ENCODE results near the gene ZNF280B.
"Not testable (repeated sequence)": the region's sequence is repeated elsewhere in the genome, so short reads cannot be mapped to it uniquely, and the experiment has no call there.

ZNF280B gene

GRCh38 chr22:22506736-22507135, 1.8 kb downstream of the ZNF280B start:
- no peak for TF ChIP-seq CTCF (IDR thresholded peaks at IDR 0.05; ENCODE audit: insufficient read depth, missing control alignments)
- DNase-seq (ENCODE audit: insufficient read length, low spot score), result no peak
- FAIRE-seq, result no peak

GRCh38 chr22:22498267-22498666, 10.3 kb downstream of the ZNF280B start:
- TF ChIP-seq CTCF (IDR thresholded peaks at IDR 0.05; ENCODE audit: insufficient read depth, missing control alignments), result no peak
- DNase-seq (ENCODE audit: insufficient read length, low spot score) (no peak), FAIRE-seq (no peak)

- not testable (repeated sequence) for DNase-seq (ENCODE audit: insufficient read length, low spot score); FAIRE-seq
Measured at GRCh38 chr22:22491589-22491988, 17.0 kb downstream of the ZNF280B start.

GRCh38 chr22:22488736-22489135, 19.8 kb downstream of the ZNF280B start:
- no peak for TF ChIP-seq CTCF (IDR thresholded peaks at IDR 0.05; ENCODE audit: insufficient read depth, missing control alignments)
- no peak for FAIRE-seq

GRCh38 chr22:22487869-22488597, 20.5 kb downstream of the ZNF280B start:
- DNase-seq (ENCODE audit: insufficient read length, low spot score) (no peak), FAIRE-seq (no peak)
- no peak for TF ChIP-seq CTCF (IDR thresholded peaks at IDR 0.05; ENCODE audit: insufficient read depth, missing control alignments)

More at GRCh38 chr22:22488736-22489135, 19.8 kb downstream of the ZNF280B start:
- DNase-seq (ENCODE audit: insufficient read length, low spot score), result no peak

- DNase-seq (ENCODE audit: insufficient read length, low spot score) (no peak), FAIRE-seq (no peak)
- no peak for TF ChIP-seq CTCF (IDR thresholded peaks at IDR 0.05; ENCODE audit: insufficient read depth, missing control alignments)
Measured at GRCh38 chr22:22487059-22487458, 21.5 kb downstream of the ZNF280B start.

GRCh38 chr22:22486132-22486899, 22.2 kb downstream of the ZNF280B start:
- FAIRE-seq (no peak), DNase-seq (ENCODE audit: insufficient read length, low spot score) (no peak)
- no peak for TF ChIP-seq CTCF (IDR thresholded peaks at IDR 0.05; ENCODE audit: insufficient read depth, missing control alignments)

Data from D721Med (cell line).